Measurements from ENCODE around the gene DNAH9.

DNAH9 gene

GRCh38 chr17:11645426-11645825, 47.2 kb downstream of the DNAH9 start:
- DNase-seq (ENCODE audit: low read depth in 2 of 2) = no peak

DNA sequence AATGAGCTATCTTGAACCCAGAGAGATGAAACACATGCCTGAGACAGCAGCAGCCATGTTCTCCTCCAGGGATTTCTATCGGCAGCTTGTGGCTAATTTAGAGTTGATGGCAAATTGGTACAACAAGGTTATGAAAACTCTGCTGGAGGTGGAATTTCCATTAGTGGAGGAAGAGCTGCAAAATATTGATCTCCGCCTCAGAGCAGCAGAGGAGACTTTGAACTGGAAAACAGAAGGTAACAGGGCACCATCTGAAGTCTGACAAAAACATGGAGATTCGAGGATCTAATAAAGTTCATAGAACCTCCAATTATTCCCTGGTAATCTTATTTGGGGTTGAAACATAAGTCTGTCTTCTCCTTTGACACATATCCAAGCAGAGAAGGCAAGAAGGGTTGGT, 52.8 kb downstream of the DNAH9 start:
- DNase-seq (ENCODE audit: low read depth in 2 of 2) = no peak

- no peak for DNase-seq (ENCODE audit: low read depth in 2 of 2)
Measured at GRCh38 chr17:11668618-11669017, 70.3 kb downstream of the DNAH9 start.

DNA sequence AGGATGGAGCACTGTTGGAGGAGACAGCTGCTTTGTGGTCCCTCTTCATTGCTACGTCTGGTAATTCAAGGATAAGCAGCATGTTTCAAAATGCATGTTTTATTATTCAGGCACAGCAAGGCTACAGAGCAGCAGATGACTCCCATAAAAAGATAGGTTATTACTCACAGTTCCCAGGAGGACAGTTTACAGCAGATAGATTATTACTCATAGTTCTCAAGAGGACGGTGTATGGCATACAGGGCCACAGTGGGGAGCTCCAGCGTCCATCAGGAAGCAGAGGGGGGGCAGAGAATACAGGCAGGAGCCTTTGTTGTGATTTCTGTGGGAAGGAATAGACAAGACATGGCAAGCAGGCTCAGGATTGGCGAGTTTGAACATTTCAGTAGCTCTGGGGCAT, 72.9 kb downstream of the DNAH9 start:
- DNase-seq (ENCODE audit: low read depth in 2 of 2) = no peak

- DNase-seq (ENCODE audit: low read depth in 2 of 2) = no peak
Measured at GRCh38 chr17:11682646-11683045, 84.4 kb downstream of the DNAH9 start.

DNA sequence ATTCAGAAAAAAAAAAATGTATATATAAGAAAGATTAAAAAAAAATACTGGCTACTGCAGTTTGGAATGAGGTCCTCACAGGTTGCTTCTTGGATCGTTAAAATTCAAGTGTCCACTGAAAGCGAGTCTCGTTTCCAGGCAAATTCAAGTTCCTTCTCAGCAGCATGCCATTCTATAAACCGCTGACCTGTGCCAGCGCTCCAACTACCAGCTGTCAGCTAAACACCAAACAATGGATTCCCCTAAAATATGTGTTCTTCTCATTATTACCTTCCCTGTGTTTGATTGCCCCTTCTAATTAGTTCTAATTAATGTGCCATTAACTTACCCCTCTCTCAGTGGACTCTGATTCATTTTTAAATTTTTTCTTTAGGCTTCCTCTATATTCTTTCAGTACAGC, 92.4 kb downstream of the DNAH9 start:
- no peak for DNase-seq (ENCODE audit: low read depth in 2 of 2)

DNA sequence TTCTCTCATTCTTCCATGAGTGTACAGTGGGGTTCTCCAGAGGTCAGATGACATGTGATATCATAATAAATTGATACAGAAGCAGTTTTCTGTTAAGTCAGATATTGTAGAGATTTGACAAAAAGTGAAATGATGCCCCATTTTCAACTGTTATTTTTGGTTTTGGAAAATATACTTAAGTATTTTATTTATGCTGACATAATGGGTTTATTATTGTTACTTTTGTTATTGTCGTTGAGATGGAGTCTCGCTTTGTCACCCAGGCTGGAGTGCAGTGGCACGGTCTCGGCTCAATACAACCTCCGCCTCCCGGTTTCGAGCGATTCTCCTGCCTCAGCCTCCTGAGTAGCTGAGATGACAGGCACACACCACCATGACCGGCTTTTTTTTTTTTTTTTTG, 94.4 kb downstream of the DNAH9 start:
- DNase-seq (ENCODE audit: low read depth in 2 of 2) = no peak

- DNase-seq (ENCODE audit: low read depth in 2 of 2) = no peak
Measured at GRCh38 chr17:11693284-11693683, 95.0 kb downstream of the DNAH9 start.

DNA sequence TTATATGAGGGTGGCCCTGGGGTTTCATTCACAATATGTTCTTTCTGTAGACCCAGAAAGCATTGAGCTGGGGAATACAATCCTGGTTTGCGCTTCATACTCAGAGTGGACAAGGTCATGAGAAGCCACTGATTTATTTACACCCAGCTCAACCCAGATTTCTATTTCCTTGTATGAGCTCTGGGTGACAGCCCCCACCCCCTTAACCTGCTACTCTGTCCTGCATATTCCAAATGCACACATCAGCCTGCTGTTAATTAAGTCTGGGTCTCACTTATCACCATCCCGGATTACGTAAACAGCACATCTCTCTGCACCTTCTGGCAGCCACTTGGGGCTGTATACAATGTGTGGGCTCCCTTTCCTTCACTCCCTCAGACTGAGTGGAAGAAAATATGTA, 102.4 kb downstream of the DNAH9 start:
- no peak for DNase-seq (ENCODE audit: low read depth in 2 of 2)

- DNase-seq (ENCODE audit: low read depth in 2 of 2) = no peak
Measured at GRCh38 chr17:11701911-11702310, 103.6 kb downstream of the DNAH9 start.

DNA sequence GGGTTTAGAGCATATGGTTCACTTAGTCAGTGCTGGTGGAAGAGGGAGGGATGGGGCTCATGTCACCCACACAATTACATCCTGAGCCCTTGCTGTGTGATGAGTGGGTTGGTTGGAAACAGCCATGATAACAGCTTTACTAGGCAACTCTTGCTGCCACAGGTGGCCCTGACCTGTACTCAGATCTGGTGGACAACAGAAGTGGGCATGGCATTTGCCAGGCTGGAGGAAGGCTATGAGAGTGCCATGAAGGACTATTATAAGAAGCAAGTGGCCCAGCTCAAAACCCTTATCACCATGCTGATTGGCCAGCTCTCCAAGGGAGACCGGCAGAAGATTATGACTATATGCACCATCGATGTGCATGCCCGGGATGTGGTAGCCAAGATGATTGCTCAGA, 105.8 kb downstream of the DNAH9 start:
- DNase-seq (ENCODE audit: low read depth in 2 of 2) = no peak

- DNase-seq (ENCODE audit: low read depth in 2 of 2) = no peak
Measured at GRCh38 chr17:11705111-11705510, 106.8 kb downstream of the DNAH9 start.

DNA sequence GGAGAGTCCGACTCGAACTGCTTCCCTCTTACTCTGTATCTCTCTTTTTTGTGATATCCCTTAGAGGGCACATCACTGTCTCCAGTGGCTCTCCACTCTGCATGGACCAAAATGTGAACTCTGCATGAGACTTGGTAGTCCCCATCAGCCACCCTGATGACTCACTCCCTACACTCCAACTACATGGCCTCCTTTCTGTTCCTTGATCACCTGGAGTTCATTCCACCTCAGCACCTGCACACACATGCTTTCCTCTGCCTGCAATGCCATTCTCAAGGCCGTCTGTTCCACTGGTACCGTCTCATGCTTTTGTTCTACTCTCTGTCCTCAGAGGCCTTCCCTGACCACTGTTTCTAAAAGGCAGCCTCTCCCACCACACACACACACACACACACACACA, 109.3 kb downstream of the DNAH9 start:
- no peak for DNase-seq (ENCODE audit: low read depth in 2 of 2)

GRCh38 chr17:11712456-11712855, 114.2 kb downstream of the DNAH9 start:
- no peak for DNase-seq (ENCODE audit: low read depth in 2 of 2)

GRCh38 chr17:11719203-11719602, 120.9 kb downstream of the DNAH9 start:
- no peak for DNase-seq (ENCODE audit: low read depth in 2 of 2)

GRCh38 chr17:11719856-11720255, 121.6 kb downstream of the DNAH9 start:
- DNase-seq (ENCODE audit: low read depth in 2 of 2) = no peak

DNA sequence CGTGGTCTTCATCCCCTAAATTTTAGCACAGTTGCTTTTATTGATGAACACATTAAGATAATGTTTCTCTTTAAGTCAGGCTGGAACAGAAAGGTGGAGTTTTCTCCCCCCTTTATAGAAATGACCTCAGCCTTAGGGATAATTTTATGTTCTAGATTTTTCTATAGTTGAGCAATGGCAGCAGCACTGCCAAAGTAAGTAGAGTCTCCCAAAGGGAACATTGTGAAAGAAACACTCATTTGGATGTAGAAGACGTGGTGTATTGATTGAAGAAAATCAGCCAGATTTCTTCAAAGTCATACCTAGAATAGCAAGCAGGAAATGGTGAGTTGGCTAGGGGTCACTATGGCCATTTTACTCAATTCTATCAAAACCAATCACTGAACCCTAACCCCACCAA, 122.5 kb downstream of the DNAH9 start:
- no peak for DNase-seq (ENCODE audit: low read depth in 2 of 2)

DNA sequence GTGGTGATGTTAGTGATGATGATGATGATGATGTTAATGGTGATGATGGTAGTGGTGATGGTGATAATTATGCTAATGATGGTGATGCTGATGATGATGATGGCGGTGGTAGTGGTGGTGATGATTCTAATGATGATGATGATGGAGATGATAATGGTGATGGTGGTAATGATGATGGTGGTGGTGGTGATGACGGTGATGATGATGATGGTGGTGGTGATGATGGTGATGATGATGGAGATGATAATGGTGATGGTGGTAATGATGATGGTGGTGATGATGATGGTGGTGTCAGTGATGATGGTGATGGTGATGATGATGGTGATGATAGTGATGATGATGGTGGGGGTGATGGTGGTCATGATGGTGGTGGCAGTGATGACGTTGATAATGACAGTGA, 132.5 kb downstream of the DNAH9 start:
- DNase-seq (ENCODE audit: low read depth in 2 of 2) = no peak

DNA sequence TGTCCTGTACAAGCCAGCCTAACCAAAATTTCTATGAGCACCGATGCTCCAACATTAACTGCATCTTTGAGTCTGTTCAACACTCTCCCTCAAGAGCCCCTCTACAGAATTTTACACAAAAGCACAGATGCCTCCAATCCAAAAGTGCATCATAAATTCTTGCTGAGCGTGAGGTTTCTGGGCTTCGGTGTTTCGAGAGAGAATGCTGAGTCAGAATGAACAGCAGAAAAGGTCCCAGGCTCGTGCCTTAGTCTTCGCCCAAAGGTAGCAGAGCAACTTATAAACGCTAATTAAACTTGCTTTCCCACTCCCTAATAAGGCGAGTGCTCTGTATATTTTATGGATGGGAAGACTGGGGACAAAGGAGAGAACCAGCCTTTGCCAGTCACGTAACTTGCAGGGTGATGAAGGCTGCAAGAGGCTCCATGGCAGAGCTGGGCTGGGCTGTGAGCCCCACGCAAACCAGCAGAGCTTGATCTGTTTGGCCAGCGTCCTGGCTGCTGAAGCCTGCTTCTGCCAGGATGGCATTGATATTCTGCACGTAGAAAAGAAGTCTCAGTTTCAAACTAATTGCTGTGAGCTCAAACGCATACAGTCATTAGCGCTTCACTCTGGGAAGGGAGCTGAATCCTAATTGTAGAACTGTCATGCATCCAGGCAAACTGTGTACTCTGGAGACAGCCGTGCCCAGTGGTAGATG, 138.5 kb downstream of the DNAH9 start:
- no peak for DNase-seq (ENCODE audit: low read depth in 2 of 2)

DNA sequence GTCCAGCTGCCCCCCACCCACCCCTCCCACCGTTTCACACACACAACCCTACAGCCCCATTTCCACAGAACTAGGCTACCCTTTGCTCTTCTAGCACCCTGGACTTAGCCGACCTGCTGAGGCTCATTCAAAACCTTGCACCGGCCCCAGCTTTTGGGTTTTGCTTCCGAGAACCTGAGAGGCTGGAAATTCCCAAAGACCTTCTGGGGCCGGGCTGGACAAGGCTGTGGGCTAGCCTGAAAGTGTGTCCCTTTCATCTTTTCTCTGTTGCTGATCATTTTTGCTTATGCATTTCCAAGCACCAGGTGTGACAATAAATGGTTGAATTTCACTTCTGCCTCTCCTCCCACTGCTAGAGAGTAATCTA, 139.0 kb downstream of the DNAH9 start:
- no peak for DNase-seq (ENCODE audit: low read depth in 2 of 2)

DNA sequence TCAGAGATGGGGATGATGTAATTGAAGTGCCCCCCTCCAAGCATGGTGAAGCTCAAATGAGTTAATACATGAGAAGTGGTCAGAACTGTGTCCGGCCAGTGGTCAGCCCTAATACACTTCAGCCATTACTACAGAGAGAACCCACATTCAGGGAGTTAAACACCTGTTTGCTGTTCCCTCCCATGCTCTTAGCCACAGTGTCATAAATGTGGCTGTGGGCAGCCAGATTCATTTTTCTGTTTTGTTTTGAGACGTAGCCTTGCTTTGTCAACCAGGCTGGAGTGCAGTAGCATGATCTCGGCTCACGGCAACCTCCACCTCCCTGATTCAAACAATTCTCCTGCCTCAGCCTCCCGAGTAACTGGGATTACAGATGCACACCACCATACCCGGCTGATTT, 139.9 kb downstream of the DNAH9 start:
- DNase-seq (ENCODE audit: low read depth in 2 of 2) = no peak

DNA sequence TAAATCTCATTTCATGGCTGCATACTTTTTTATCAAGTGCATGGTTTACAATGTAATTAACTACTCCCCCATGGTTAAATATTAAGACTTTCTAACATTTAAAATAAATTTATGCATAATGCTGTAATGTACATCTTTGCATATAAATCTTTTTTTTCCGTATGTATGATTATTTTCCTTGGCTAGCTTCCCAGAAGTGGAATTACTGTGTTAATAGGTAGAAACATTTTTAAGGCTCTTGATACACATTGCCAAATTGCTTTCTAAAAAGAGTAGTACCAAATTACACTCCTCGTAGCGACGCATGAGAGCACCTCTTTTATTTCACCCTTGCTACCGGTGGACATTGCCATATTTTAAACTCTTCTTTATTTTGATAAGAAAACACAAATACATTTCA, 141.1 kb downstream of the DNAH9 start:
- no peak for DNase-seq (ENCODE audit: low read depth in 2 of 2)

GRCh38 chr17:11739848-11740247, 141.6 kb downstream of the DNAH9 start:
- no peak for DNase-seq (ENCODE audit: low read depth in 2 of 2)

DNA sequence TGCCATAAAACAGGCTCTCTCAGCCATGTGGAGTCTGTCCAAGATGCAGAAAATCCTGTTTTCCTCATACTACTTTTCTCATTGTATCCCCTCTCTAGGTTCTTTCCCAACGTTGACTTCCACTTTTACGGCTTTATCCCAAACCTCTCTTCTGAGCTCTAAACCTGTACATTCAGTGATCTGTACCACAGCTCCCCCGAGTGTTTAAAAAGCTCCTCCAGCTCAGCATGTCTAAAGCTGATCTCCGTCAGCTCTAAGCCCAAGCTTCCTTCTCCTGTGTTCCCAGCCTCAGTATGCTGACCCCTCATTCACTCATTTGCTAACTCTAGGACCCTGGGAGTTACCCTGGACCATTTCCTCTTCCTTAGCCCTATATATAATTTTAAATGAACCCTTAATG, 144.6 kb downstream of the DNAH9 start:
- DNase-seq (ENCODE audit: low read depth in 2 of 2) = no peak
